K562 (cell line): ENCODE measurements around the gene HS6ST1. TPM values are rescaled to one million over a fixed set of nuclear protein-coding genes. Genes with fewer than 3 reads are reported as not detected.

Experiments used
- ATAC-seq: fragments of 200-7000 bp; cut with Tn5 transposase; 3 replicates; pipeline ENCODE4 v1.9.1; 2020; ENCODE audit warnings: moderate library complexity
- BruUV-seq: library from RNA; stranded (reverse); fragments of 400-500 nt; replicated peaks from 2 replicates; lab custom pipeline; 2021; lab: Mats Ljungman, UMichigan
- CTCF ChIA-PET: fragments of 300-600 bp; formaldehyde crosslinking; extraction: SDS; loops from one replicate; lab custom pipeline; 2021; ENCODE audit warnings: low intra/inter-chr PET ratio; lab: Yijun Ruan, JAX
- POLR2A ChIA-PET: fragments of 300-600, 350-650 bp; sonication (Branson Sonifier 250); formaldehyde crosslinking; extraction: SDS; loops from one replicate; lab custom pipeline; 2021; ENCODE audit warnings: antibody characterized with exemption, inconsistent platforms; lab: Yijun Ruan, JAX
- DNase-seq, 4 experiments: peaks; one replicate each; pipeline versions ENCODE4 v3.0.0 to v3.0.0-alpha.2; 2011 to 2018; ENCODE audit warnings: low spot score in 3 of 4, mixed read lengths in 3 of 4; ENCODE audit errors: extremely low read depth in 1 of 4
- FAIRE-seq: peaks from 2 replicates; lab custom pipeline; 2011; peaks lifted over from hg19 to GRCh38; lab: Jason Lieb, UNC
- H2AFZ ChIP-seq: 2 replicates; pipeline ENCODE4 v1.6.0; 2011; ENCODE audit warnings: low read depth, low read length, control low read depth, inconsistent platforms
- H3K27ac ChIP-seq: fragments of 200-600 bp; 3 replicates; pipeline ENCODE4 v1.8.0; 2011; ENCODE audit warnings: low read depth, mild to moderate bottlenecking, control low read depth, inconsistent platforms, low read length, moderate library complexity, mixed read lengths; ENCODE audit errors: extremely low read depth
- H3K27me3 ChIP-seq, 2 experiments: fragments of 300-600 bp in 1 of 2; 2 replicates in 1 of 2; 3 replicates in 1 of 2; pipeline versions ENCODE4 v1.6.0 to v1.8.0; 2011; ENCODE audit warnings: inconsistent platforms in 2 of 2, low read length in 2 of 2, mild to moderate bottlenecking in 1 of 2, mixed read lengths in 1 of 2, moderate library complexity in 1 of 2; ENCODE audit not compliant: control insufficient read depth in 2 of 2, insufficient read depth in 2 of 2
- H3K36me3 ChIP-seq: fragments of 300-600 bp; 3 replicates; pipeline ENCODE4 v1.8.0; 2011; ENCODE audit warnings: mild to moderate bottlenecking, low read length, inconsistent platforms; ENCODE audit not compliant: control insufficient read depth, insufficient read depth
- H3K4me1 ChIP-seq, 2 experiments: fragments of 200-600 bp in 1 of 2; replicated peaks in 1 of 2; 2 replicates in 1 of 2; 3 replicates in 1 of 2; pipeline versions ENCODE4 v1.5.1 to v1.8.0; 2011; ENCODE audit warnings: inconsistent platforms in 2 of 2, low read length in 2 of 2, mild to moderate bottlenecking in 1 of 2, mixed read lengths in 1 of 2, moderate library complexity in 1 of 2; ENCODE audit not compliant: control insufficient read depth in 2 of 2, insufficient read depth in 2 of 2
- H3K4me2 ChIP-seq: 2 replicates; pipeline ENCODE4 v1.6.1; 2011; ENCODE audit warnings: low read length, control low read depth, inconsistent platforms, mixed read lengths; ENCODE audit not compliant: insufficient read depth
- H3K4me3 ChIP-seq: fragments of 200-600 bp; sonication (generic), shearing (Covaris generic); 2 replicates; pipeline ENCODE4 v1.5.1; 2016; ENCODE audit warnings: control low read depth, inconsistent platforms
- H3K79me2 ChIP-seq: fragments of 200-600 bp; 3 replicates; pipeline ENCODE4 v1.8.0; 2011; ENCODE audit warnings: low read length, inconsistent platforms; ENCODE audit not compliant: control insufficient read depth, insufficient read depth
- H3K9ac ChIP-seq, 2 experiments: 2 replicates each; pipeline versions ENCODE4 v1.6.0 to v1.6.1; 2011; ENCODE audit warnings: low read depth in 2 of 2, low read length in 2 of 2, control low read depth in 1 of 2, inconsistent platforms in 1 of 2, mild to moderate bottlenecking in 1 of 2, mixed read lengths in 1 of 2; ENCODE audit not compliant: insufficient read depth in 1 of 2
- H3K9me1 ChIP-seq: one replicate; pipeline ENCODE4 v1.6.0; 2011; ENCODE audit warnings: inconsistent platforms, mild to moderate bottlenecking, low read length, moderate library complexity; ENCODE audit not compliant: control insufficient read depth, insufficient read depth
- H3K9me3 ChIP-seq: replicated peaks from 2 replicates; pipeline ENCODE4 v1.5.1; 2011; ENCODE audit warnings: low read depth, low read length, inconsistent platforms; ENCODE audit not compliant: control insufficient read depth, insufficient read depth
- H4K20me1 ChIP-seq: replicated peaks from 2 replicates; pipeline ENCODE4 v1.6.1; 2011; ENCODE audit warnings: low read length, inconsistent platforms, mixed read lengths; ENCODE audit not compliant: control insufficient read depth, insufficient read depth
- ARID1B ChIP-seq: fragments of 450-650 bp; IDR thresholded peaks from 2 replicates; pipeline ENCODE4 v1.6.1; 2016; ENCODE audit warnings: antibody characterized with exemption, mild to moderate bottlenecking, inconsistent platforms
- BACH1 ChIP-seq: fragments of 200-800 bp; sonication (Bioruptor generic); IDR thresholded peaks from 2 replicates; pipeline ENCODE4 v1.6.1; 2016; ENCODE audit warnings: missing genetic modification characterization, missing compliant biosample characterization
- CBX8 ChIP-seq: fragments of 200-600 bp; sonication (generic); IDR thresholded peaks from 2 replicates; pipeline ENCODE4 v1.6.1; 2012; ENCODE audit warnings: borderline replicate concordance, mixed run types, low read depth, mild to moderate bottlenecking, moderate library complexity, mixed read lengths, low read length, control low read depth, inconsistent platforms; ENCODE audit not compliant: poor library complexity, severe bottlenecking; ENCODE audit errors: extremely low read depth
- EP400 ChIP-seq: fragments of 450-650 bp; IDR thresholded peaks from 2 replicates; pipeline ENCODE4 v1.6.1; 2017; ENCODE audit warnings: antibody characterized with exemption, mild to moderate bottlenecking, moderate library complexity
- MEF2D ChIP-seq: conservative IDR thresholded peaks from 2 replicates; pipeline ENCODE4 v1.6.1; 2016; ENCODE audit warnings: low read depth, missing genetic modification characterization, missing compliant biosample characterization
- MTA1 ChIP-seq: fragments of 450-650 bp; IDR thresholded peaks from 2 replicates; pipeline ENCODE4 v1.6.1; 2017; ENCODE audit warnings: borderline replicate concordance
- MTA3 ChIP-seq: fragments of 450-650 bp; formaldehyde crosslinking; IDR thresholded peaks from 2 replicates; pipeline ENCODE4 v1.6.1; 2017; ENCODE audit warnings: mild to moderate bottlenecking, borderline replicate concordance
- MTF1 ChIP-seq: fragments of 250-450 bp; sonication (Bioruptor Pico); IDR thresholded peaks from 2 replicates; pipeline ENCODE4 v1.9.0; 2021; ENCODE audit warnings: moderate library complexity, mild to moderate bottlenecking, inconsistent platforms, borderline replicate concordance
- PKNOX1 ChIP-seq: fragments of 450-650 bp; IDR thresholded peaks from 2 replicates; pipeline ENCODE4 v1.6.1; 2016
- RAD51 ChIP-seq: fragments of 450-650 bp; IDR thresholded peaks from 2 replicates; pipeline ENCODE4 v1.7.1; 2016; ENCODE audit warnings: low read depth, mild to moderate bottlenecking, borderline replicate concordance
- SMARCA5 ChIP-seq: fragments of 450-650 bp; IDR thresholded peaks from 2 replicates; pipeline ENCODE4 v1.6.1; 2016
- SMARCC2 ChIP-seq: fragments of 450-650 bp; IDR thresholded peaks from 2 replicates; pipeline ENCODE4 v1.6.1; 2017; ENCODE audit warnings: antibody characterized with exemption, moderate library complexity, mild to moderate bottlenecking, low read depth
- SPI1 ChIP-seq: IDR thresholded peaks from 2 replicates; pipeline ENCODE4 v1.6.1; 2011; ENCODE audit warnings: low read depth, low read length, control low read depth, borderline replicate concordance
- TCF3 ChIP-seq: sonication (generic); formaldehyde crosslinking; IDR thresholded peaks from 2 replicates; pipeline ENCODE4 v1.4.0; 2020; ENCODE audit warnings: mild to moderate bottlenecking, missing genetic modification reagents
- ZNF354B ChIP-seq: fragments of 250-450 bp; sonication (Bioruptor Pico); IDR thresholded peaks from 2 replicates; pipeline ENCODE4 v1.4.0; 2020
- WGBS: fragments of 100-300 bp; shearing (Covaris generic); methylation state at CpG from one replicate; pipeline ENCODE4 v1.1.6; 2016; ENCODE audit warnings: low coverage, mixed read lengths; ENCODE audit not compliant: insufficient coverage; ENCODE audit errors: missing lambda C conversion rate; 5-methylcytosine and 5-hydroxymethylcytosine counted together
- in situ Hi-C: fragments of 300-500 bp; cut with MboI; formaldehyde crosslinking; loops from 4 replicates; pipeline ENCODE4 v1.15.0; 2018; ENCODE audit warnings: inconsistent platforms, mixed read lengths
- intact Hi-C: fragments of 100-400 bp; cut with micrococcal nuclease; formaldehyde crosslinking; loops from 2 replicates; pipeline ENCODE4 v1.14.2; 2022
- polyA plus RNA-seq, 8 experiments: library from polyadenylated mRNA; depleted of rRNA in 4 of 8; stranded (reverse) in 5 of 8; unstranded in 3 of 8; fragments of >200 nt; fragmentation: Nextera tagmentation in 2 of 8; fragmentation: Illumina TruSeq in 1 of 8; extraction: Ambion mirVana in 2 of 8; extraction: Trizol in 1 of 8; gene quantifications; 2 replicates each; pipeline versions ENCODE4 v1.2.1 to v1.2.3, GENCODE V29; 2011 to 2014; ENCODE audit warnings: inconsistent platforms in 1 of 8, missing spikeins in 1 of 8
- total RNA-seq, 7 experiments: library from RNA; depleted of rRNA in 6 of 7; stranded (reverse); fragments of >200 nt in 6 of 7; fragmentation: Illumina TruSeq in 2 of 7; extraction: Trizol in 2 of 7; gene quantifications; 2 replicates each; pipeline versions ENCODE4 v1.2.1 to v1.2.3, GENCODE V29; 2011 to 2021; ENCODE audit warnings: low replicate concordance in 1 of 7
- TF ChIP-seq, protein P1 (sequence below), 2 experiments: fragments of 150-350 bp in 1 of 2; IDR thresholded peaks; 2 replicates each; pipeline ENCODE4 v1.6.1; 2012 to 2016; ENCODE audit warnings: low read depth in 2 of 2, low read length in 2 of 2, mild to moderate bottlenecking in 1 of 2, moderate library complexity in 1 of 2
- TF ChIP-seq, protein P2 (sequence below): sonication (generic); formaldehyde crosslinking; IDR thresholded peaks from 2 replicates; pipeline ENCODE4 v1.8.0; 2022; ENCODE audit warnings: mild to moderate bottlenecking, missing genetic modification reagents

HS6ST1 gene
- total and polyA plus RNA-seq, 9 of the 15 experiments (the other 6 are each of a cell fraction or from before 2014, with no cell fraction given) = 0.06 to 7.4 (median 3.8) TPM

GRCh38 chr2:128286905-128287779, 31.5 kb downstream of the HS6ST1 start:
- no peak for ATAC-seq
- peaks cover 0 to 23% of the 10 kb centered on the region in 2 experiments; a peak in 3 of 5 replicates for H3K4me1 ChIP-seq
- H3K9me1 ChIP-seq = no peaks in the 10 kb centered on the region
- H4K20me1 ChIP-seq = no peaks in the 10 kb centered on the region; the same call in 1 of the 2 replicates
- H3K9me3 ChIP-seq = no peaks in the 10 kb centered on the region
- H3K4me2 ChIP-seq = no peak overlapping the region
- no peaks in the 10 kb centered on the region for H3K79me2 ChIP-seq
- H3K27ac ChIP-seq = no peak overlapping the region
- no peaks in the 10 kb centered on the region for H3K36me3 ChIP-seq
- POLR2A ChIA-PET = interaction anchor here (0.6 kb wide), 1 partner anchor 194 kb away, joined by 3 read pairs; no protein-coding TSS in a partner anchor
- H2AFZ ChIP-seq = no peak overlapping the region
- no peaks in the 10 kb centered on the region for H3K27me3 ChIP-seq
- in situ Hi-C loops = no loop called here
- intact Hi-C loops = no loop called here
- 48% methylated on average over 11 of the region's 12 CpGs for WGBS
- no peak for FAIRE-seq
- H3K9ac ChIP-seq = no peak overlapping the region; a peak in 1 of 4 replicates
- BruUV-seq = no TSS peak
- CTCF ChIA-PET = no interaction called here
- no peak overlapping the region for H3K4me3 ChIP-seq
- DNase-seq = no peak
- no peak for TF ChIP-seq MTF1 (CRISPR knock-in tag)
- TF ChIP-seq, protein P1, sequence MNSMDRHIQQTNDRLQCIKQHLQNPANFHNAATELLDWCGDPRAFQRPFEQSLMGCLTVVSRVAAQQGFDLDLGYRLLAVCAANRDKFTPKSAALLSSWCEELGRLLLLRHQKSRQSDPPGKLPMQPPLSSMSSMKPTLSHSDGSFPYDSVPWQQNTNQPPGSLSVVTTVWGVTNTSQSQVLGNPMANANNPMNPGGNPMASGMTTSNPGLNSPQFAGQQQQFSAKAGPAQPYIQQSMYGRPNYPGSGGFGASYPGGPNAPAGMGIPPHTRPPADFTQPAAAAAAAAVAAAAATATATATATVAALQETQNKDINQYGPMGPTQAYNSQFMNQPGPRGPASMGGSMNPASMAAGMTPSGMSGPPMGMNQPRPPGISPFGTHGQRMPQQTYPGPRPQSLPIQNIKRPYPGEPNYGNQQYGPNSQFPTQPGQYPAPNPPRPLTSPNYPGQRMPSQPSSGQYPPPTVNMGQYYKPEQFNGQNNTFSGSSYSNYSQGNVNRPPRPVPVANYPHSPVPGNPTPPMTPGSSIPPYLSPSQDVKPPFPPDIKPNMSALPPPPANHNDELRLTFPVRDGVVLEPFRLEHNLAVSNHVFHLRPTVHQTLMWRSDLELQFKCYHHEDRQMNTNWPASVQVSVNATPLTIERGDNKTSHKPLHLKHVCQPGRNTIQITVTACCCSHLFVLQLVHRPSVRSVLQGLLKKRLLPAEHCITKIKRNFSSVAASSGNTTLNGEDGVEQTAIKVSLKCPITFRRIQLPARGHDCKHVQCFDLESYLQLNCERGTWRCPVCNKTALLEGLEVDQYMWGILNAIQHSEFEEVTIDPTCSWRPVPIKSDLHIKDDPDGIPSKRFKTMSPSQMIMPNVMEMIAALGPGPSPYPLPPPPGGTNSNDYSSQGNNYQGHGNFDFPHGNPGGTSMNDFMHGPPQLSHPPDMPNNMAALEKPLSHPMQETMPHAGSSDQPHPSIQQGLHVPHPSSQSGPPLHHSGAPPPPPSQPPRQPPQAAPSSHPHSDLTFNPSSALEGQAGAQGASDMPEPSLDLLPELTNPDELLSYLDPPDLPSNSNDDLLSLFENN (IDR thresholded peaks at IDR 0.05; ENCODE audit: low read depth in 2 of 2, low read length in 2 of 2) = no peak
- TF ChIP-seq ARID1B = no peak
- no peak for TF ChIP-seq SPI1
- TF ChIP-seq EP400 = no peak
- no peak for TF ChIP-seq CBX8
- TF ChIP-seq TCF3 = no peak
- TF ChIP-seq, protein P2, sequence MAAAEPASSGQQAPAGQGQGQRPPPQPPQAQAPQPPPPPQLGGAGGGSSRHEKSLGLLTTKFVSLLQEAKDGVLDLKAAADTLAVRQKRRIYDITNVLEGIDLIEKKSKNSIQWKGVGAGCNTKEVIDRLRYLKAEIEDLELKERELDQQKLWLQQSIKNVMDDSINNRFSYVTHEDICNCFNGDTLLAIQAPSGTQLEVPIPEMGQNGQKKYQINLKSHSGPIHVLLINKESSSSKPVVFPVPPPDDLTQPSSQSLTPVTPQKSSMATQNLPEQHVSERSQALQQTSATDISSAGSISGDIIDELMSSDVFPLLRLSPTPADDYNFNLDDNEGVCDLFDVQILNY (CRISPR knock-in tag) = no peak
- no peak for TF ChIP-seq SMARCA5
- no peak for TF ChIP-seq MTA3
- no peak for TF ChIP-seq BACH1 (tag)
- no peak for TF ChIP-seq ZNF354B (CRISPR knock-in tag)
- no peak for TF ChIP-seq MTA1
- TF ChIP-seq SMARCC2 = no peak
- no peak for TF ChIP-seq MEF2D (tag)
- no peak for TF ChIP-seq PKNOX1
- TF ChIP-seq RAD51 = no peak
